Measurements from ENCODE around the gene AOC2.

The AOC2 gene

DNA sequence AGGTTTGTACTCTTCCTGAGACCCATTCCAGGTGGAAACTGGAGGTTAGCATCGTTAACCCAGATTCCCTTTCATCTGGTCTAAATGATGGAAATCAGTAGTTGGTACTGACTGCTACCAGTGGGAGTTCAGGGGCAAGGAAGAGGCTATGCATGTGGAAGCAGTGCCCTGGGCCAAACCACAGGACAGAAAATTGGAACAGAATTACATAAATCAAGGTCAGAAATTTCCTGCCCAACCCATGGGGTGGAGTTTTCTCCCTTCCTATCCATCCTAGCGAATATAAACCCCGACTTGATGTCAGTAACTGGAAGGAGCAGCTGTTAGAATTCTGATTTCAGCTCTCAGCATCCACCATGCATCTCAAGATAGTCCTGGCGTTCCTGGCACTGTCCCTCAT, at the start of gene AOC2:
AOC2 (plus strand) TSS at position 310 of the 400 bp plus-strand sequence; CDS start at position 357, 47 bp downstream.
- no peak for DNase-seq (ENCODE audit: low read depth)

- DNase-seq (ENCODE audit: low read depth) = no peak
These were observed 49.3 kb upstream of the AOC2 start for GRCh38 chr17:42795061-42795460.

DNA sequence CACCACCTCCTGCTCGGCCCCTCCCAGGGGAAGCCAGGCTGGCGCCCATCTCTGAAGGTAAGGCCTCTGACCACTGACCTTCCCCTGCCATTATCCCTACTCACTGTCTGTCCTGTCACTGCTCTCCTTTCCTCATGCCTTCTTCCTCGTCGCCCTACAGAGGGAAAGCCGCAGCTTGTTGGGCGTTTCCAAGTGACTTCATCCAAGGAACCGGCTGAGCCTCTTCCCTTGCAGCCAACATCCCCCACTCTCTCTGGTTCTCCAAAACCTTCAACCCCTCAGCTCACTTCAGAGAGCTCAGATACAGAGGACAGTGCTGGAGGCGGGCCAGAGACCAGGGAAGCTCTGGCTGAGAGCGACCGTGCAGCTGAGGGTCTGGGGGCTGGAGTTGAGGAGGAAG, 48.9 kb upstream of the AOC2 start:
- no peak for DNase-seq (ENCODE audit: low read depth)

GRCh38 chr17:42796066-42796758, 48.2 kb upstream of the AOC2 start:
- no peak for DNase-seq (ENCODE audit: low read depth)

- no peak for DNase-seq (ENCODE audit: low read depth)
These were observed 47.0 kb upstream of the AOC2 start for GRCh38 chr17:42797067-42798007.

GRCh38 chr17:42798011-42798382, 46.4 kb upstream of the AOC2 start:
- DNase-seq (ENCODE audit: low read depth) = no peak

- peak; percentile 75 for DNase-seq (ENCODE audit: low read depth)
These were observed 45.7 kb upstream of the AOC2 start, which contains the start of the genes CNTD1 and COA3 for GRCh38 chr17:42798383-42799380. Gene CNTD1, plus strand, starts transcription at chr17:42798861. Its CDS starts 207 bp downstream, at chr17:42799068. Gene COA3, minus strand, starts transcription at chr17:42798704. Its CDS starts 23 bp downstream, at chr17:42798681.

DNA sequence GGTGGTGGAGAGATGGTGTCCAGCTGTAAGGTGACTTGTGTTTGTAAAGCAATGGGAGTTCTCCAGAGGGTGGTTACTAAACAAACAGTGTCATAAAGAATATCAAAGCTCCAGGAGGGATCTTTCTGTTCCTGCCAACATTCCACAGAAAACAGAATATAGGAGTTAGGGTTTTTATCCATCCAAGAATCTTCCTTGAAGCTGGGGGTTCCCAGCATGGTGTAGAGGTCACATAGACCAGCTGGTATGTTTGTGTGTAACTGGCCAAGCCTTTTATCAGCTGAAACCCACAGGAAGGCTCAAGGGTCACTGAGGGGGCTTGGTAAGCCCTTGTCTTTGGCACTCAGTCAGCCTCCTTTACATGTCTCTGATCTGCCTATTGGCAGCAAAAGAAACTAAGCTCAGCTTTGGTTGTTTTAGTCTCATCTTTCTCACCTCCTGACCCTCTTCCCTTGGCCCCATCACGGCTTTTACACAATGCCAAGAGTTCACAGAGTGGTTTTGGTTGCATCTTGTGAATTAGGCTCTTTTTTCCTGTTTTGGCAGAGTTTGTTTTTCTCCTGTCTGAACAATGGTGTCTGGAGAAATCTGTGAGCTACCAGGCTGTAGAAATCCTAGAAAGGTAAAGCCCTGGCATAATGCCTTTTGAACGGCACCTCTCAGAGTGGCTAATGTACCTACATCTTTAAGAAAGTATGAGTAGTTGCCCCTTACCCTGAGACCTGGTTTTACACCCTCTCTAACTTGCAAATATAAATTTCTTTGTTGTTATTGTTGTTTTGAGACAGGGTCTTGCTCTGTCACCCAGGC, 41.1 kb upstream of the AOC2 start:
- DNase-seq (ENCODE audit: low read depth) = no peak

GRCh38 chr17:42804918-42805367, 39.4 kb upstream of the AOC2 start:
- DNase-seq (ENCODE audit: low read depth) = no peak

- DNase-seq (ENCODE audit: low read depth) = no peak
These were observed 38.1 kb upstream of the AOC2 start for GRCh38 chr17:42806249-42806648.

GRCh38 chr17:42809250-42809649, 35.1 kb upstream of the AOC2 start:
- DNase-seq (ENCODE audit: low read depth) = peak; percentile 67

- peak; percentile 90 for DNase-seq (ENCODE audit: low read depth)
These were observed 29.6 kb upstream of the AOC2 start for GRCh38 chr17:42814633-42815399.

GRCh38 chr17:42817866-42818265, 26.5 kb upstream of the AOC2 start:
- DNase-seq (ENCODE audit: low read depth) = no peak

- no peak for DNase-seq (ENCODE audit: low read depth)
These were observed 26.0 kb upstream of the AOC2 start for GRCh38 chr17:42818379-42818778.

DNA sequence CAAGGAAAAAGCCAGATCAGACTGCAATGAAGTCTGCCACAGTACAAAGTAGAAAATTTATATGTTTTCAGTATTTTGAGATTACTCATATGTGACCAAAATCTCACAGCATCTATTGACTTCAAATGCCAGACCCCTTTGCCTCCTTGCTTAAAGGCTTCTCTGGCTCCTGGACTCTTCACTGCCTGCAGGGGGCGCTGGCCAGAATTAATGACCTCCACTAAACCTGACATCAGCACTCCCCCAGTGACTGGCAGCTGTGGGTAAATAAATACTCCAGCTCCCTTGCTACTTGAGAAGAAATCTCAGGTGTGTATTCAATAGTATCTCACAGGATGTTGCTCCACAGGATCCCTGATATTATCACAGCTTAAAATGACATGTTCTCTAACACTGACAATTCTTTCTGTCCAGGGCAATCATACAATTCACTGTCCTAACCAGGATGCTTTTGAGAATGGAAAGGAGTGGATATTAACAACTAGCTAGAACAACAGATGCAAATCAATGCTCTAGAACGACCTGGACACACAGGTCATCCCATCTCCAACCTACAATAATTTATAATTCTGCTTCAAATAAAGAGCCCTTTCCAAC, 24.3 kb upstream of the AOC2 start:
- no peak for DNase-seq (ENCODE audit: low read depth)

- DNase-seq (ENCODE audit: low read depth) = no peak
These were observed 23.2 kb upstream of the AOC2 start for GRCh38 chr17:42821176-42821575.

DNA sequence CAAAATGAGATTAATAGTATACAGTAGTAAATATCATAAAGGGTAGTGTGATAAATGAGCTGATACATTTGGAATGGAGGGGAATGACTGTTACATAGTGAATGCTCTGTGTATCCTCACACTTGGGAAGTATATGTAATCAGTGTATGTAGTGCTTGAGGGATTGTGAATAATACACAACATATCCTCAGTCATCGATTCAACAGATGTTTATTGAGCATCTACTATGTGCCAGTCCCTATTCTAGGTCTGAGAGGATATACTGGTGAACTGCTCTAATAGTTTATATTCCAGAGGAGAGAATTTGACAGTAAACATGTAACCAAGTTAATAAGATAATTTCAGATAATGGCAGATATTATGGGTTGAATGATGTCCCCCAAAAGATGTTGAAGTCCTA, 16.9 kb upstream of the AOC2 start:
- no peak for DNase-seq (ENCODE audit: low read depth)

DNA sequence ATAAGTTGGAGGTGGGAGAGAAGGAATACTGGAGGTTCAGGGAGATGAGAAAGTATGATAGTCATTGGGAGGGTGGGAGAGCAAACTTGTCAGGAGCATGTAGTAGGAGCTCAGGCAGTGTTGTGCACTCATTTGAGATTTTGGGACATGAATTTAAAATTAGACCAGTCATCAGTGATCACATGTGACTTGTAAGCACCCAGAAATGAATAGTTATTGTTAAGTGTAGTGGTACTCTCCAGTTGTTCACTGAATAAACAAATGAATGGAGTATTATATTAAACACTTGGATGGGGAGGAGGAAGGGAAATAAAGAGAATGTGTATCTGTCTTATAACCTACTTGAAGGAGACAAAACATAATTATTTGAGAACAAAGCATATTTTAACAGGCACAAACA, 13.4 kb upstream of the AOC2 start:
- no peak for DNase-seq (ENCODE audit: low read depth)

DNA sequence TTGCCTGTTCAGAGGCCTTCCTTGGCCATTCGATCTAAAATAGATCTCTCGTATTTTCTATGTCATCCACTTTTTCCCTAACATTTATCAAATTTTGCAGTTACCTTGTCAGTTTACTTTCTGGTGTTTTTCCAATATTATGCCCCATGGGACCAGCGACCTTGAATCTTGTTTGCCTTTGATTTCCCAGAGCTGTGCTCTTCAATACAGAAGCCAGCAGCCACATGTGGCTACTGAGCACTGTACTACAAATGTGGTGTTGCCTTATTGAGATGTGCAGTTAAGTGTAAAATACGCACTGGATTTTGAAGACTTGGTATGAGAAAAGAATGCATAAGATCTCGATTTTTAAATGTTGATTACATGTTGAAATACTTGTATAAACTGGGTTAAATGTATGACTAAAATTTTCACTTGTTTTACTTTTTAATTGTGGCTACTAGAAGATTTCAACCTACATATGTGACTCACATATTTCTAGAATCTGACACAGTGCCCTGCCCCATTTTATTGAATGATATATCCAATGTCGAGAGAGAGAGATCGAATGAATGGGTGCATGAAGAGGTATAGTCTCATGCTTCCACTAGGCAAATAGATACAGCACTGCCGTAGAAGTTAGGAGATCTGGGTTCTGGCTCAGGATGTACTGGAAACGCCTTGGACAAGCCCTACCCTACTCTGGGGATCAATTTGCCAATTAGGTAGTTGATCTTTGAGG, 12.0 kb upstream of the AOC2 start:
- no peak for DNase-seq (ENCODE audit: low read depth)
